ENCODE results near the gene LDLRAD3.

DNA sequence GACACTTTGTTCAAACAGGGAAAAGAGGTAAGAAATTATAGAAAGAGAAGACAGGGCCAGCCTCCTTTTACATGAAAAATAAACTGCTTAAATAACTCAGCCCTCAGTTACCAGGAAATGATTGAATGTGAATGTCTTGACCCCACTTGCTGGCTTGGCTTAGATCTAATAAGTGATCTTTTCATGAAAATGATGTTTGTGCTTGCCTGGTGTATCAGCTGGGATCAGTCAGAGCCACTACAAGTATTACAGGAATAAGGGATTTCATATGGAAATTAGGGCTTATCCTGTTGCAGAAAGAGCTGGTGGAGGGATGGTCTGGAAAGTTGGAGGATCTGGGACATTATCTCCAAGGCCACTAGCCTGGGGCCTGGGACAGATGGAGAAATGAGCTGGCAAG, 293.5 kb downstream of the LDLRAD3 start:
- TF ChIP-seq, protein P1, sequence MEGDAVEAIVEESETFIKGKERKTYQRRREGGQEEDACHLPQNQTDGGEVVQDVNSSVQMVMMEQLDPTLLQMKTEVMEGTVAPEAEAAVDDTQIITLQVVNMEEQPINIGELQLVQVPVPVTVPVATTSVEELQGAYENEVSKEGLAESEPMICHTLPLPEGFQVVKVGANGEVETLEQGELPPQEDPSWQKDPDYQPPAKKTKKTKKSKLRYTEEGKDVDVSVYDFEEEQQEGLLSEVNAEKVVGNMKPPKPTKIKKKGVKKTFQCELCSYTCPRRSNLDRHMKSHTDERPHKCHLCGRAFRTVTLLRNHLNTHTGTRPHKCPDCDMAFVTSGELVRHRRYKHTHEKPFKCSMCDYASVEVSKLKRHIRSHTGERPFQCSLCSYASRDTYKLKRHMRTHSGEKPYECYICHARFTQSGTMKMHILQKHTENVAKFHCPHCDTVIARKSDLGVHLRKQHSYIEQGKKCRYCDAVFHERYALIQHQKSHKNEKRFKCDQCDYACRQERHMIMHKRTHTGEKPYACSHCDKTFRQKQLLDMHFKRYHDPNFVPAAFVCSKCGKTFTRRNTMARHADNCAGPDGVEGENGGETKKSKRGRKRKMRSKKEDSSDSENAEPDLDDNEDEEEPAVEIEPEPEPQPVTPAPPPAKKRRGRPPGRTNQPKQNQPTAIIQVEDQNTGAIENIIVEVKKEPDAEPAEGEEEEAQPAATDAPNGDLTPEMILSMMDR (IDR thresholded peaks at IDR 0.05; ENCODE audit: insufficient read depth, low read depth, low read length) = no peak
- TF ChIP-seq EZH2 (IDR thresholded peaks at IDR 0.05; ENCODE audit: insufficient read depth, low read length) = no peak
